ENCODE measurements around the gene RAB8B.

The RAB8B gene

DNA sequence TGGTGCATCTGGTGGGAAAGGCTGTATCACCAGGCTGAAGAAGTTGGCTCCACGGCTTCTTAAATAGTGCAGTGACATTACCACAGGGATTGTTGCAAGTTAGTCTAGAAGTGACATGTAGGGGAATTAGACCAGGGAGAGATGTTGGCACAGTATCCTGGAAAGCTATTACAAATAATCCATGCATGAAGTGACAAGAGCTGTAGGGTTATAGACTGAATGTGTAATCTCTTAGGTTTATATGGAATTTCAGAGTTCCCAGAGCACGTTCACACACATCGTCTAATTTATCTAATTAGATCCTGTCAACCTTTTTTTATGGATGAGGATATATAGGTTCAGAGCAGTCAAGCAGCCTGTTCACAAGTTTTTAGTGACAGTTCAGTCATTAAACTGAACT lies 50.7 kb downstream of the RAB8B start:
- no peak for DNase-seq (ENCODE audit: low read depth in 2 of 2)
- TF ChIP-seq, protein P1, sequence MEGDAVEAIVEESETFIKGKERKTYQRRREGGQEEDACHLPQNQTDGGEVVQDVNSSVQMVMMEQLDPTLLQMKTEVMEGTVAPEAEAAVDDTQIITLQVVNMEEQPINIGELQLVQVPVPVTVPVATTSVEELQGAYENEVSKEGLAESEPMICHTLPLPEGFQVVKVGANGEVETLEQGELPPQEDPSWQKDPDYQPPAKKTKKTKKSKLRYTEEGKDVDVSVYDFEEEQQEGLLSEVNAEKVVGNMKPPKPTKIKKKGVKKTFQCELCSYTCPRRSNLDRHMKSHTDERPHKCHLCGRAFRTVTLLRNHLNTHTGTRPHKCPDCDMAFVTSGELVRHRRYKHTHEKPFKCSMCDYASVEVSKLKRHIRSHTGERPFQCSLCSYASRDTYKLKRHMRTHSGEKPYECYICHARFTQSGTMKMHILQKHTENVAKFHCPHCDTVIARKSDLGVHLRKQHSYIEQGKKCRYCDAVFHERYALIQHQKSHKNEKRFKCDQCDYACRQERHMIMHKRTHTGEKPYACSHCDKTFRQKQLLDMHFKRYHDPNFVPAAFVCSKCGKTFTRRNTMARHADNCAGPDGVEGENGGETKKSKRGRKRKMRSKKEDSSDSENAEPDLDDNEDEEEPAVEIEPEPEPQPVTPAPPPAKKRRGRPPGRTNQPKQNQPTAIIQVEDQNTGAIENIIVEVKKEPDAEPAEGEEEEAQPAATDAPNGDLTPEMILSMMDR (IDR thresholded peaks at IDR 0.05; ENCODE audit: low read depth, low read length) = no peak
- no peak overlapping the region for H3K4me3 ChIP-seq (replicated peaks in 1 of 2; ENCODE audit: low read depth in 2 of 2, low read length in 2 of 2)

DNA sequence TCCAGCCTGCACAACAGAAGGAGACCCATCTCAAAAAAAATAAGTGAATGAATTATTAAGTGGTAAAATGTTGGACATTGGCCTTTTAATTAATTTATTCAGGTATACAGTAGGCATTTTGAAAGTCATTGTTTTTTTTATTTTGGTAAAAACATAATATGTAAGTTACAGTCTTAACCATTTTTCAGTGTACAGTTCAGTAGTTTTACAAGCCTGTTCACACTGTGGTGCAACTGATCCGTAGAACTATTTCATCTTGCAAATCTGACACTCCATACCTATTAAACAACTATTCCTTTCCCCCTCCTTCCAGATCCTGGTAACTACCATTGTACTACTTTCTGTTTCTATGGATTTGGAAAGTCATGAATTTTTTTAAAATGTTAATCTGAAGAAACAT lies 51.9 kb downstream of the RAB8B start:
- TF ChIP-seq, protein P1 (IDR thresholded peaks at IDR 0.05; ENCODE audit: low read depth, low read length) = no peak
- DNase-seq (ENCODE audit: low read depth in 2 of 2) = no peak
- no peak overlapping the region for H3K4me3 ChIP-seq (replicated peaks in 1 of 2; ENCODE audit: low read depth in 2 of 2, low read length in 2 of 2)

DNA sequence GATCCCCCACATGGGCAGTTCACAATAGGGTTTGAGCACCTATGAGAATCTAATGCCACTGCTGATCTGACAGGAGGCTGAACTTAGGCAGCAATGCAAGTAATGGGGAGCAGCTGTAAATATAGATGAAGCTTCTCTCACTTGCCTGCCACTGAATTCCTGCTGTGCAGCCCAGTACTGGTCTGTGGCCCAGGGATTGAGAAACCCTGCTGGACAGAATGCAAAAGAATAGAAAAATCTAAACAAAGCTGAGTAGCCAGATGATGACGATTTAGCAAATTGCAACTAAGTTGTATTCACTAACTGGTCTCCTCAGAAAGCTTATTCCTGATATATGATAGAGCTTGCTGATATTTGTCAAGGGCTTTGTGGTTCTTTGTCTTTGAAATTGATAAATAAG lies 53.7 kb downstream of the RAB8B start:
- TF ChIP-seq, protein P1 (IDR thresholded peaks at IDR 0.05; ENCODE audit: low read depth, low read length) = no peak
- no peak overlapping the region for H3K4me3 ChIP-seq (replicated peaks in 1 of 2; ENCODE audit: low read depth in 2 of 2, low read length in 2 of 2)
- DNase-seq (ENCODE audit: low read depth in 2 of 2) = peak; percentile 66 to 73

DNA sequence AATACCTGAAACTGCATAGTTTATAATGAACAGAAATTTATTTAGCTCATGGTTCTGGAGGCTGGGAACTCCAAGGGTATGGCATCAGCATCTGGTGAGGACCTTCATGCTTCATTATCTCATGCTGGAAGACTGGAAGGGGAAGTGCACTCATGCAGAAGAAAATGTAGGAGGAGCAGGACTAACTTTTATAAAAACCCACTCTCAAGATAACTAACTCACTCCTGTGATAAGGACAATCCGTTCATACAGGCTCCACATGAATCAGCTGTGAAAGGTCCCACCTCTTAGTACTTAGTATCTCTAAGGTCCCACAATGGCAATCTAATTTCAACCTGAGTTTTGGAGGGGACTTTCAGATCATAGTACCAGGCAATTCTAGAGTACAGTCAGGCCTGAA lies 54.4 kb downstream of the RAB8B start:
- H3K4me3 ChIP-seq (replicated peaks in 1 of 2; ENCODE audit: low read depth in 2 of 2, low read length in 2 of 2) = no peak overlapping the region
- TF ChIP-seq, protein P1 (IDR thresholded peaks at IDR 0.05; ENCODE audit: low read depth, low read length) = no peak
- no peak for DNase-seq (ENCODE audit: low read depth in 2 of 2)

DNA sequence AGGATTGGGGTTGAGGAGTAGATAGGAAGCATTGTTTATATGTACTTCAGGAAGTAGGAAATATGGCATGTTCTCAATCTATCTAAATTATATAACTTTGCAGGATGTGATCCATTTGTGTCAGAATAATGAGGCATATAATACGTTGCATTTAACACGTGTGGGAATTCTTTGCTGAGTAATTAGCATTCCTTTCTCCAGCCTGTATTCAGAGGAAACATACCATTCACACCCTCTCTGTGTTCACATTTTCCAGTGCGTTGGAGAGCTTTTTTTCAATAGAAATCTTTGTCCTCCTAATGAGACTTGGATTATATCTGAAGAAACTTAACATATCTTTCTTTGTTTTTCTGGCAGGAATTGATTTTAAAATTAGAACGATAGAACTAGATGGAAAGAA lies 55.0 kb downstream of the RAB8B start:
- H3K4me3 ChIP-seq (replicated peaks in 1 of 2; ENCODE audit: low read depth in 2 of 2, low read length in 2 of 2) = no peak overlapping the region
- DNase-seq (ENCODE audit: low read depth in 2 of 2) = peak; percentile 62 to 86
- TF ChIP-seq, protein P1 (IDR thresholded peaks at IDR 0.05; ENCODE audit: low read depth, low read length) = no peak

DNA sequence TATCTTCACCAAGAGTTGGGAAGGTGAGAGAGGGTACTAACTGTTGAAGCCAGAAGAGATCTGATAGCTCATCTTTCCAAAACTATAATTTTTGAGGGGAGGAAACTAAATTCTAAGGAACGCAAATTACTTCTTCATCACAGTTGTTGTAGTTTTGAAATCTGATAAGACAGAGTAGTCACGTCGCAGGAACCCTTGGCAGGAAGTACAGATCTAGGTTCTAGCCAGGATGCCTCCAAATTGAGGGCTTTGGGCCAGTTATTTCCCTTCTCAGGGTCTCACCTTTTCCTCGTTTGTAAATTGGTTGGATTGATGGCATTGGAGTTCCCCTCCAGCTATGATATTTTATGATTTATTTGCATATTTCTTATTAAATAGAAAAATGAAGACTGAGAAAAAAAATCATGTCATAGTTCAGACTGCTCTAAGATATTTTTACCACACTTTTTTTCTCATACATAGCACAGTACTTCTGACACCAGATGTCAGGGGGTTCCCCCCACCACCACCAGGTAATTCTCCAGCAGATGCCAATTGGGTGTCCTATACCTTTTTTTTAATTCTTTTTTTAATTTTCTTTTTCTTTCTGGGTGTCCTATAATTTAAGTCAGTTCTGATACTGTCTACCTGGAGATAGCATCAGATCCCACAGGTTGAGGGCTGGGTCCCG lies 55.7 kb downstream of the RAB8B start:
- peak; percentile 49 to 52 for DNase-seq (ENCODE audit: low read depth in 2 of 2)
- TF ChIP-seq, protein P1 (IDR thresholded peaks at IDR 0.05; ENCODE audit: low read depth, low read length) = no peak
- H3K4me3 ChIP-seq (replicated peaks in 1 of 2; ENCODE audit: low read depth in 2 of 2, low read length in 2 of 2) = no peak overlapping the region

Measured in cardiac fibroblast (primary cell).